Liver (tissue), 9 donors: Measurements from ENCODE around the gene FETUB. TPM values are rescaled to one million over a fixed set of nuclear protein-coding genes. Genes with fewer than 3 reads are reported as not detected.

ENCODE experiments used
- DNase-seq: peaks from one replicate; pipeline ENCODE4 v3.0.0-alpha.2; 2017; ENCODE audit warnings: low spot score
- H3K27ac ChIP-seq, 2 donors: one replicate each; pipeline ENCODE4 v1.7.0; 2013; ENCODE audit warnings: inconsistent platforms in 2 of 2, low read length in 2 of 2, control low read depth in 1 of 2, low read depth in 1 of 2, mild to moderate bottlenecking in 1 of 2
- H3K27me3 ChIP-seq, 4 donors: one replicate each; pipeline versions ENCODE4 v1.6.1 to v1.7.0; 2013; ENCODE audit warnings: low read length in 3 of 4, inconsistent platforms in 1 of 4, mild to moderate bottlenecking in 1 of 4, moderate library complexity in 1 of 4; ENCODE audit not compliant: control insufficient read depth in 4 of 4, insufficient read depth in 4 of 4
- H3K36me3 ChIP-seq, 4 donors: one replicate each; pipeline versions ENCODE4 v1.6.1 to v1.7.0; 2013; ENCODE audit warnings: low read length in 3 of 4, mild to moderate bottlenecking in 3 of 4, low read depth in 1 of 4, moderate library complexity in 1 of 4; ENCODE audit not compliant: control insufficient read depth in 4 of 4, insufficient read depth in 3 of 4
- H3K4me1 ChIP-seq, 4 donors: one replicate each; pipeline versions ENCODE4 v1.6.1 to v1.7.0; 2013; ENCODE audit warnings: low read length in 3 of 4, mild to moderate bottlenecking in 3 of 4, moderate library complexity in 1 of 4; ENCODE audit not compliant: control insufficient read depth in 4 of 4, insufficient read depth in 4 of 4
- H3K4me3 ChIP-seq, 3 donors: one replicate each; pipeline versions ENCODE4 v1.6.1 to v1.7.0; 2013; ENCODE audit warnings: low read length in 3 of 3, control low read depth in 1 of 3, low read depth in 1 of 3, mild to moderate bottlenecking in 1 of 3
- H3K9ac ChIP-seq, 2 donors: one replicate each; pipeline ENCODE4 v1.7.0; 2013; ENCODE audit warnings: low read length in 2 of 2, mild to moderate bottlenecking in 2 of 2, moderate library complexity in 2 of 2, control low read depth in 1 of 2, low read depth in 1 of 2
- H3K9me3 ChIP-seq, 4 donors: one replicate each; pipeline versions ENCODE4 v1.6.1 to v1.7.0; 2013; ENCODE audit warnings: low read length in 3 of 4; ENCODE audit not compliant: control insufficient read depth in 4 of 4
- EGR1 ChIP-seq, 2 donors: IDR thresholded peaks; 2 replicates each; pipeline ENCODE4 v1.6.1; 2016 to 2018; ENCODE audit warnings: antibody characterized with exemption in 2 of 2, low read depth in 2 of 2
- FOXA1 ChIP-seq: IDR thresholded peaks from 2 replicates; pipeline ENCODE4 v1.6.1; 2016; ENCODE audit warnings: antibody characterized with exemption
- FOXA2 ChIP-seq: IDR thresholded peaks from 2 replicates; pipeline ENCODE4 v1.6.1; 2016; ENCODE audit warnings: antibody characterized with exemption
- HNF4A ChIP-seq, 2 donors: conservative IDR thresholded peaks; 2 replicates each; pipeline ENCODE4 v1.6.1; 2016; ENCODE audit warnings: antibody characterized with exemption in 2 of 2, mild to moderate bottlenecking in 2 of 2
- JUND ChIP-seq, 2 donors: IDR thresholded peaks; 2 replicates each; pipeline ENCODE4 v1.6.1; 2016; ENCODE audit warnings: antibody characterized with exemption in 2 of 2
- NR2F2 ChIP-seq: IDR thresholded peaks from 2 replicates; pipeline ENCODE4 v1.6.1; 2016; ENCODE audit warnings: antibody characterized with exemption
- RAD21 ChIP-seq, 2 donors: IDR thresholded peaks; 2 replicates each; pipeline ENCODE4 v1.6.1; 2016; ENCODE audit warnings: antibody characterized with exemption in 2 of 2, mild to moderate bottlenecking in 2 of 2
- RXRA ChIP-seq, 2 donors: IDR thresholded peaks; 2 replicates each; pipeline ENCODE4 v1.6.1; 2017 to 2018; ENCODE audit warnings: antibody characterized with exemption in 2 of 2, mild to moderate bottlenecking in 1 of 2
- SP1 ChIP-seq: IDR thresholded peaks from 2 replicates; pipeline ENCODE4 v1.6.1; 2018; ENCODE audit warnings: antibody characterized with exemption, mild to moderate bottlenecking
- TAF1 ChIP-seq: conservative IDR thresholded peaks from 2 replicates; pipeline ENCODE4 v1.6.1; 2016; ENCODE audit warnings: antibody characterized with exemption, mild to moderate bottlenecking
- WGBS: extraction: QIAGEN DNeasy Blood & Tissue Kit; methylation state at CpG from one replicate; pipeline ENCODE4 v1.1.7; 2013; 5-methylcytosine and 5-hydroxymethylcytosine counted together
- polyA plus RNA-seq, 2 donors: library from polyadenylated mRNA; stranded (reverse) in 1 of 2; unstranded in 1 of 2; fragments of 200-250 nt in 1 of 2; fragments of >200 nt in 1 of 2; fragmentation: Nextera tagmentation in 1 of 2; extraction: Ambion mirVana in 1 of 2; gene quantifications; one replicate each; pipeline versions ENCODE4 v1.2.1 to v1.2.3, GENCODE V29; 2013 to 2015
- total RNA-seq, 2 donors: library from RNA; depleted of rRNA; stranded (reverse); fragments of >200 nt; gene quantifications; one replicate each; pipeline ENCODE4 v1.2.3, GENCODE V29; 2014
- TF ChIP-seq, protein P1 (sequence below): IDR thresholded peaks from 2 replicates; pipeline ENCODE4 v1.6.1; 2016; ENCODE audit warnings: antibody characterized with exemption
- TF ChIP-seq, protein P2 (sequence below): fragments of 150-350 bp; IDR thresholded peaks from 2 replicates; pipeline ENCODE4 v1.5.1; 2017; ENCODE audit warnings: improper control_type of control experiment, low read depth, low read length; ENCODE audit not compliant: missing input control
- TF ChIP-seq, protein P3 (sequence below): IDR thresholded peaks from 2 replicates; pipeline ENCODE4 v1.6.1; 2016; ENCODE audit warnings: antibody characterized with exemption, mild to moderate bottlenecking
- TF ChIP-seq, protein P4 (sequence below): IDR thresholded peaks from 2 replicates; pipeline ENCODE4 v1.6.1; 2016; ENCODE audit warnings: antibody characterized with exemption
- donor health status: healthy.
- donor health status: healthy.
- donor health status: healthy.
- donor health status: healthy.
- donor health status: healthy.

The FETUB gene
- total and polyA plus RNA-seq, 4 donors, result 3.1 to 28.6 (median 9.4) TPM

DNA sequence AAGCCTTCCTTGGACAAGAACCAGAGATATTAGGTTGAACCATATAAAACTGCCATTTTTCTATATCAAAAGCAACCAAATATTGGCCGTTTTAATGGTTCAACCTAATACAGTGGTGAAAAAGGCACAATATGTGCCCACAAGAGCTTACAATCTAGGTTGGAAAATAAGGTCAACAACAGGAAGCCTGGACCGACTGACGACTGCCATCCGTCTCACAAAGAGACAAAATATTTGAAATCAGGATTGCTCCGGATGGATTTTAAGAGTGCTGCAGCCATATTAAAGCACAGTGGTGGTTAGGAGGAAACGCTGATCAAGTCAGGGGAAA lies 26.0 kb upstream of the FETUB start:
- peak overlapping the region; percentile 85 to 87 for H3K27ac ChIP-seq

DNA sequence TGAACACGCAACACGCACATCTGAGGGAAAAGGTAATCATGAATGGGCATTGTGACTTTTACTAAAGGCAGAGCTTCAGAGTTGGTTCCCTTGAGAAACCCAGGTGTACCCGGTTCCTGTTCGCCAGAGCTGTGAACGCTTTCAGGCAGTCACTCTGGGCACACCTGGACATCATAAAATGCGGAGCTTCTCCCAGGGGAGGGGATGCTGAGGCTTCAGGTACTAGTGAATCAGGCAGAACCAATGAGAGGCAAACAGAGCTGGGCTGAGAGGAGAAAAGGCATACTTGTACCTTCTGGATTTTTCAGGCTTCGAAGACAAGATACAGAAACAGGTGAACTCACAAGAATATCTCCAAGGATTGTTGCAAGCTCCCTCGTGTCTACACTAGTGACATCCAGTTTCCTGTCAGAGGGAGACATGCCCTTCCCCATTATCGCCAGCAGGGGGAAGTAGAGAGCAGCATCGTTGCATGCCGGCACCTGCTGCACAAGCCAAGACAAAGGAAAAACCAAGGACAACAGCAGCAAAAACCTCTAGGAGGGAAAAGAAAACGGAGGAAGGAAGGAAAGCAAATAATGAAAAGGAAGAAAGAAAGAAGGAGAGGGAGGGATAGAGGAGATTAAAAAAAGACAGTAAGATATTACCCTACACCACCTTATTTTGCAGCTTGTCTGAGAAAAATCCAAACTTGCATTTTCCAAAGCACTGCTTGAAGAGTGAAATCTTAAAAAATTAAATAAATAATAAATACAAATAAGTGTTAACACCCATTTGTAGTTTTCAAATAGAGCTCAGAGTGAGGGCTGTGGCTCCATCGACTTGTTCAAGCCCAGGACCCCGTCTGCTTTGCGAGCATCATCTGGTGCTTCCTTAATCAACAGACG lies 25.4 kb upstream of the FETUB start:
- H3K4me3 ChIP-seq, result peak overlapping the region; percentile 50 to 85 (median 71)
- H3K9me3 ChIP-seq, result no peaks in the 10 kb centered on the region
- TF ChIP-seq RAD21 (IDR thresholded peaks at IDR 0.05) (peak; percentile 85 to 88), HNF4A (conservative IDR thresholded peaks at IDR 0.05) (peak in 1 of 2 donors; percentile 26), NR2F2 (no peak), FOXA2 (no peak), TAF1 (no peak), SP1 (peak; percentile 21), JUND (IDR thresholded peaks at IDR 0.05) (no peak)
- TF ChIP-seq, protein P1, sequence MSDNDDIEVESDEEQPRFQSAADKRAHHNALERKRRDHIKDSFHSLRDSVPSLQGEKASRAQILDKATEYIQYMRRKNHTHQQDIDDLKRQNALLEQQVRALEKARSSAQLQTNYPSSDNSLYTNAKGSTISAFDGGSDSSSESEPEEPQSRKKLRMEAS, result peak; percentile 57
- TF ChIP-seq, protein P2, sequence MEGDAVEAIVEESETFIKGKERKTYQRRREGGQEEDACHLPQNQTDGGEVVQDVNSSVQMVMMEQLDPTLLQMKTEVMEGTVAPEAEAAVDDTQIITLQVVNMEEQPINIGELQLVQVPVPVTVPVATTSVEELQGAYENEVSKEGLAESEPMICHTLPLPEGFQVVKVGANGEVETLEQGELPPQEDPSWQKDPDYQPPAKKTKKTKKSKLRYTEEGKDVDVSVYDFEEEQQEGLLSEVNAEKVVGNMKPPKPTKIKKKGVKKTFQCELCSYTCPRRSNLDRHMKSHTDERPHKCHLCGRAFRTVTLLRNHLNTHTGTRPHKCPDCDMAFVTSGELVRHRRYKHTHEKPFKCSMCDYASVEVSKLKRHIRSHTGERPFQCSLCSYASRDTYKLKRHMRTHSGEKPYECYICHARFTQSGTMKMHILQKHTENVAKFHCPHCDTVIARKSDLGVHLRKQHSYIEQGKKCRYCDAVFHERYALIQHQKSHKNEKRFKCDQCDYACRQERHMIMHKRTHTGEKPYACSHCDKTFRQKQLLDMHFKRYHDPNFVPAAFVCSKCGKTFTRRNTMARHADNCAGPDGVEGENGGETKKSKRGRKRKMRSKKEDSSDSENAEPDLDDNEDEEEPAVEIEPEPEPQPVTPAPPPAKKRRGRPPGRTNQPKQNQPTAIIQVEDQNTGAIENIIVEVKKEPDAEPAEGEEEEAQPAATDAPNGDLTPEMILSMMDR, result peak; percentile 97
- no peaks in the 10 kb centered on the region for H3K27me3 ChIP-seq
- peak; percentile 76 for DNase-seq
- peaks cover 9 to 63% (median 36%) of the 10 kb centered on the region in 4 donors for H3K4me1 ChIP-seq
- 12% methylated on average over 16 of the region's 16 CpGs for WGBS
- peak overlapping the region; percentile 79 to 86 for H3K9ac ChIP-seq
- peaks cover 0 to 16% (median 13%) of the 10 kb centered on the region in 4 donors for H3K36me3 ChIP-seq
- H3K27ac ChIP-seq, result peak overlapping the region; percentile 85 to 87

More for the DNA sequence above, 26.0 kb upstream of the FETUB start:
- H3K4me1 ChIP-seq, result peaks cover 9 to 64% (median 38%) of the 10 kb centered on the region in 4 donors
- peaks cover 0 to 12% (median 10%) of the 10 kb centered on the region in 4 donors for H3K36me3 ChIP-seq
- H3K27me3 ChIP-seq, result no peaks in the 10 kb centered on the region
- 22% methylated on average over 6 of the region's 6 CpGs for WGBS
- no peaks in the 10 kb centered on the region for H3K9me3 ChIP-seq
- TF ChIP-seq RAD21 (IDR thresholded peaks at IDR 0.05) (no peak), TAF1 (no peak), RXRA (IDR thresholded peaks at IDR 0.05) (no peak), EGR1 (IDR thresholded peaks at IDR 0.05; ENCODE audit: low read depth in 2 of 2) (no peak), HNF4A (conservative IDR thresholded peaks at IDR 0.05) (no peak), FOXA1 (no peak)
- TF ChIP-seq, protein P3, sequence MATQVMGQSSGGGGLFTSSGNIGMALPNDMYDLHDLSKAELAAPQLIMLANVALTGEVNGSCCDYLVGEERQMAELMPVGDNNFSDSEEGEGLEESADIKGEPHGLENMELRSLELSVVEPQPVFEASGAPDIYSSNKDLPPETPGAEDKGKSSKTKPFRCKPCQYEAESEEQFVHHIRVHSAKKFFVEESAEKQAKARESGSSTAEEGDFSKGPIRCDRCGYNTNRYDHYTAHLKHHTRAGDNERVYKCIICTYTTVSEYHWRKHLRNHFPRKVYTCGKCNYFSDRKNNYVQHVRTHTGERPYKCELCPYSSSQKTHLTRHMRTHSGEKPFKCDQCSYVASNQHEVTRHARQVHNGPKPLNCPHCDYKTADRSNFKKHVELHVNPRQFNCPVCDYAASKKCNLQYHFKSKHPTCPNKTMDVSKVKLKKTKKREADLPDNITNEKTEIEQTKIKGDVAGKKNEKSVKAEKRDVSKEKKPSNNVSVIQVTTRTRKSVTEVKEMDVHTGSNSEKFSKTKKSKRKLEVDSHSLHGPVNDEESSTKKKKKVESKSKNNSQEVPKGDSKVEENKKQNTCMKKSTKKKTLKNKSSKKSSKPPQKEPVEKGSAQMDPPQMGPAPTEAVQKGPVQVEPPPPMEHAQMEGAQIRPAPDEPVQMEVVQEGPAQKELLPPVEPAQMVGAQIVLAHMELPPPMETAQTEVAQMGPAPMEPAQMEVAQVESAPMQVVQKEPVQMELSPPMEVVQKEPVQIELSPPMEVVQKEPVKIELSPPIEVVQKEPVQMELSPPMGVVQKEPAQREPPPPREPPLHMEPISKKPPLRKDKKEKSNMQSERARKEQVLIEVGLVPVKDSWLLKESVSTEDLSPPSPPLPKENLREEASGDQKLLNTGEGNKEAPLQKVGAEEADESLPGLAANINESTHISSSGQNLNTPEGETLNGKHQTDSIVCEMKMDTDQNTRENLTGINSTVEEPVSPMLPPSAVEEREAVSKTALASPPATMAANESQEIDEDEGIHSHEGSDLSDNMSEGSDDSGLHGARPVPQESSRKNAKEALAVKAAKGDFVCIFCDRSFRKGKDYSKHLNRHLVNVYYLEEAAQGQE, result no peak
- TF ChIP-seq, protein P2, result no peak
- TF ChIP-seq, protein P4, sequence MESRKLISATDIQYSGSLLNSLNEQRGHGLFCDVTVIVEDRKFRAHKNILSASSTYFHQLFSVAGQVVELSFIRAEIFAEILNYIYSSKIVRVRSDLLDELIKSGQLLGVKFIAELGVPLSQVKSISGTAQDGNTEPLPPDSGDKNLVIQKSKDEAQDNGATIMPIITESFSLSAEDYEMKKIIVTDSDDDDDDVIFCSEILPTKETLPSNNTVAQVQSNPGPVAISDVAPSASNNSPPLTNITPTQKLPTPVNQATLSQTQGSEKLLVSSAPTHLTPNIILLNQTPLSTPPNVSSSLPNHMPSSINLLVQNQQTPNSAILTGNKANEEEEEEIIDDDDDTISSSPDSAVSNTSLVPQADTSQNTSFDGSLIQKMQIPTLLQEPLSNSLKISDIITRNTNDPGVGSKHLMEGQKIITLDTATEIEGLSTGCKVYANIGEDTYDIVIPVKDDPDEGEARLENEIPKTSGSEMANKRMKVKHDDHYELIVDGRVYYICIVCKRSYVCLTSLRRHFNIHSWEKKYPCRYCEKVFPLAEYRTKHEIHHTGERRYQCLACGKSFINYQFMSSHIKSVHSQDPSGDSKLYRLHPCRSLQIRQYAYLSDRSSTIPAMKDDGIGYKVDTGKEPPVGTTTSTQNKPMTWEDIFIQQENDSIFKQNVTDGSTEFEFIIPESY, result no peak
- peak overlapping the region; percentile 50 to 85 (median 71) for H3K4me3 ChIP-seq
- no peak for DNase-seq
- H3K9ac ChIP-seq, result peak overlapping the region; percentile 79 to 86
